Liver (tissue), 9 donors: ENCODE data around the gene ZMAT5. TPM values are rescaled to one million over a fixed set of nuclear protein-coding genes. Genes with fewer than 3 reads are reported as not detected.

Source experiments
- DNase-seq: peaks from one replicate; pipeline ENCODE4 v3.0.0-alpha.2; 2017; ENCODE audit warnings: low spot score
- H3K27ac ChIP-seq, 2 donors: one replicate each; pipeline ENCODE4 v1.7.0; 2013; ENCODE audit warnings: inconsistent platforms in 2 of 2, low read length in 2 of 2, control low read depth in 1 of 2, low read depth in 1 of 2, mild to moderate bottlenecking in 1 of 2
- H3K27me3 ChIP-seq, 4 donors: one replicate each; pipeline versions ENCODE4 v1.6.1 to v1.7.0; 2013; ENCODE audit warnings: low read length in 3 of 4, inconsistent platforms in 1 of 4, mild to moderate bottlenecking in 1 of 4, moderate library complexity in 1 of 4; ENCODE audit not compliant: control insufficient read depth in 4 of 4, insufficient read depth in 4 of 4
- H3K36me3 ChIP-seq, 4 donors: one replicate each; pipeline versions ENCODE4 v1.6.1 to v1.7.0; 2013; ENCODE audit warnings: low read length in 3 of 4, mild to moderate bottlenecking in 3 of 4, low read depth in 1 of 4, moderate library complexity in 1 of 4; ENCODE audit not compliant: control insufficient read depth in 4 of 4, insufficient read depth in 3 of 4
- H3K4me1 ChIP-seq, 4 donors: one replicate each; pipeline versions ENCODE4 v1.6.1 to v1.7.0; 2013; ENCODE audit warnings: low read length in 3 of 4, mild to moderate bottlenecking in 3 of 4, moderate library complexity in 1 of 4; ENCODE audit not compliant: control insufficient read depth in 4 of 4, insufficient read depth in 4 of 4
- H3K4me3 ChIP-seq, 3 donors: one replicate each; pipeline versions ENCODE4 v1.6.1 to v1.7.0; 2013; ENCODE audit warnings: low read length in 3 of 3, control low read depth in 1 of 3, low read depth in 1 of 3, mild to moderate bottlenecking in 1 of 3
- H3K9ac ChIP-seq, 2 donors: one replicate each; pipeline ENCODE4 v1.7.0; 2013; ENCODE audit warnings: low read length in 2 of 2, mild to moderate bottlenecking in 2 of 2, moderate library complexity in 2 of 2, control low read depth in 1 of 2, low read depth in 1 of 2
- H3K9me3 ChIP-seq, 4 donors: one replicate each; pipeline versions ENCODE4 v1.6.1 to v1.7.0; 2013; ENCODE audit warnings: low read length in 3 of 4; ENCODE audit not compliant: control insufficient read depth in 4 of 4
- EGR1 ChIP-seq, 2 donors: IDR thresholded peaks; 2 replicates each; pipeline ENCODE4 v1.6.1; 2016 to 2018; ENCODE audit warnings: antibody characterized with exemption in 2 of 2, low read depth in 2 of 2
- FOXA1 ChIP-seq: IDR thresholded peaks from 2 replicates; pipeline ENCODE4 v1.6.1; 2016; ENCODE audit warnings: antibody characterized with exemption
- FOXA2 ChIP-seq: IDR thresholded peaks from 2 replicates; pipeline ENCODE4 v1.6.1; 2016; ENCODE audit warnings: antibody characterized with exemption
- GABPA ChIP-seq, 2 donors: IDR thresholded peaks in 1 of 2; conservative IDR thresholded peaks in 1 of 2; 2 replicates each; pipeline ENCODE4 v1.6.1; 2016; ENCODE audit warnings: antibody characterized with exemption in 2 of 2, mild to moderate bottlenecking in 1 of 2, moderate library complexity in 1 of 2
- JUND ChIP-seq, 2 donors: IDR thresholded peaks; 2 replicates each; pipeline ENCODE4 v1.6.1; 2016; ENCODE audit warnings: antibody characterized with exemption in 2 of 2
- MAX ChIP-seq: IDR thresholded peaks from 2 replicates; pipeline ENCODE4 v1.6.1; 2016; ENCODE audit warnings: antibody characterized with exemption
- NR2F2 ChIP-seq: IDR thresholded peaks from 2 replicates; pipeline ENCODE4 v1.6.1; 2016; ENCODE audit warnings: antibody characterized with exemption
- REST ChIP-seq: IDR thresholded peaks from 2 replicates; pipeline ENCODE4 v1.6.1; 2016; ENCODE audit warnings: antibody characterized with exemption, mild to moderate bottlenecking
- RXRA ChIP-seq, 2 donors: IDR thresholded peaks; 2 replicates each; pipeline ENCODE4 v1.6.1; 2017 to 2018; ENCODE audit warnings: antibody characterized with exemption in 2 of 2, mild to moderate bottlenecking in 1 of 2
- SP1 ChIP-seq: IDR thresholded peaks from 2 replicates; pipeline ENCODE4 v1.6.1; 2018; ENCODE audit warnings: antibody characterized with exemption, mild to moderate bottlenecking
- TAF1 ChIP-seq: conservative IDR thresholded peaks from 2 replicates; pipeline ENCODE4 v1.6.1; 2016; ENCODE audit warnings: antibody characterized with exemption, mild to moderate bottlenecking
- YY1 ChIP-seq: IDR thresholded peaks from 2 replicates; pipeline ENCODE4 v1.6.1; 2016; ENCODE audit warnings: antibody characterized with exemption, mild to moderate bottlenecking
- WGBS: extraction: QIAGEN DNeasy Blood & Tissue Kit; methylation state at CpG from one replicate; pipeline ENCODE4 v1.1.7; 2013; 5-methylcytosine and 5-hydroxymethylcytosine counted together
- polyA plus RNA-seq, 2 donors: library from polyadenylated mRNA; stranded (reverse) in 1 of 2; unstranded in 1 of 2; fragments of 200-250 nt in 1 of 2; fragments of >200 nt in 1 of 2; fragmentation: Nextera tagmentation in 1 of 2; extraction: Ambion mirVana in 1 of 2; gene quantifications; one replicate each; pipeline versions ENCODE4 v1.2.1 to v1.2.3, GENCODE V29; 2013 to 2015
- total RNA-seq, 2 donors: library from RNA; depleted of rRNA; stranded (reverse); fragments of >200 nt; gene quantifications; one replicate each; pipeline ENCODE4 v1.2.3, GENCODE V29; 2014
- TF ChIP-seq, protein P1 (sequence below): IDR thresholded peaks from 2 replicates; pipeline ENCODE4 v1.6.1; 2016; ENCODE audit warnings: antibody characterized with exemption
- TF ChIP-seq, protein P2 (sequence below): fragments of 150-350 bp; IDR thresholded peaks from 2 replicates; pipeline ENCODE4 v1.5.1; 2017; ENCODE audit warnings: improper control_type of control experiment, low read depth, low read length; ENCODE audit not compliant: missing input control
- donor health status: healthy.
- donor health status: healthy.
- donor health status: healthy.
- donor health status: healthy.
- donor health status: healthy.

ZMAT5 gene
- total and polyA plus RNA-seq, 4 donors, result 9.2 to 18.8 (median 13.5) TPM

DNA sequence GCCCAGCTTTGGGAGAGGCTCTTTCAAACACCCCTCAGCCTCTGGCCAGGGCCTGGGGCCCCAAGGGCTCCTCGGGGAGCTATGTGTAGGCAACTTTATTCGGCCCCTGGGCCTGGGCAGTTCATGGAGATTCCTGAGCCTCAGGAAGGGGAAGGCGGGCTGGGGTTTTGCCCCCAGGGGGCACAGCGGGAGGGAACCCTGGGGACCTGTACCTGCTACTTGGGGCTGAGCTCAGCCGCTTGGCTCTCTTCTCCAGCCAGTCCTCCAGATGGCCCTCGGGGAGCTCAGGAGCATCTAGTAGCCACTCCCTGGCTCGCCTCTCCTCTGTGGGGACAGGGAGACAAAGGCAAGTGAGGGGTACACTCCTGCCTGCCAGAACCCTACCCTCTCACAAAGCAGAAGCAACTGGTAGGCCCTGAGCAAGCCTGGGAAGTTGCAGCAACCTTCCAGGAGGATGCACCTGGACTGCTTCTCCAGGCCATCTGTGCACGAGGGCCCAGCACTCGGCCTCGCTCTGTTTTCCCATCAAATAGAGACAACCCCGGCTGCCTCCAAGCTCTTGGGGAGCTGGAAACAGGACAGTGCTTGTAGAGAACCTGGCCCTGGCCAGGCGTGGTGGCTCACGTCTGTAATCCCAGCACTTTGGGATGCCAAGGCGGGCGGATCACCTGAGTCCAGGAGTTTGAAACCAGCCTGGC is 28.5 kb downstream of the ZMAT5 start (continued):
- TF ChIP-seq, protein P1, sequence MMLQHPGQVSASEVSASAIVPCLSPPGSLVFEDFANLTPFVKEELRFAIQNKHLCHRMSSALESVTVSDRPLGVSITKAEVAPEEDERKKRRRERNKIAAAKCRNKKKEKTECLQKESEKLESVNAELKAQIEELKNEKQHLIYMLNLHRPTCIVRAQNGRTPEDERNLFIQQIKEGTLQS, result no peak
- TF ChIP-seq RXRA (IDR thresholded peaks at IDR 0.05) (no peak), TAF1 (no peak), JUND (IDR thresholded peaks at IDR 0.05) (no peak), FOXA1 (no peak)
- TF ChIP-seq, protein P2, sequence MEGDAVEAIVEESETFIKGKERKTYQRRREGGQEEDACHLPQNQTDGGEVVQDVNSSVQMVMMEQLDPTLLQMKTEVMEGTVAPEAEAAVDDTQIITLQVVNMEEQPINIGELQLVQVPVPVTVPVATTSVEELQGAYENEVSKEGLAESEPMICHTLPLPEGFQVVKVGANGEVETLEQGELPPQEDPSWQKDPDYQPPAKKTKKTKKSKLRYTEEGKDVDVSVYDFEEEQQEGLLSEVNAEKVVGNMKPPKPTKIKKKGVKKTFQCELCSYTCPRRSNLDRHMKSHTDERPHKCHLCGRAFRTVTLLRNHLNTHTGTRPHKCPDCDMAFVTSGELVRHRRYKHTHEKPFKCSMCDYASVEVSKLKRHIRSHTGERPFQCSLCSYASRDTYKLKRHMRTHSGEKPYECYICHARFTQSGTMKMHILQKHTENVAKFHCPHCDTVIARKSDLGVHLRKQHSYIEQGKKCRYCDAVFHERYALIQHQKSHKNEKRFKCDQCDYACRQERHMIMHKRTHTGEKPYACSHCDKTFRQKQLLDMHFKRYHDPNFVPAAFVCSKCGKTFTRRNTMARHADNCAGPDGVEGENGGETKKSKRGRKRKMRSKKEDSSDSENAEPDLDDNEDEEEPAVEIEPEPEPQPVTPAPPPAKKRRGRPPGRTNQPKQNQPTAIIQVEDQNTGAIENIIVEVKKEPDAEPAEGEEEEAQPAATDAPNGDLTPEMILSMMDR, result no peak

DNA sequence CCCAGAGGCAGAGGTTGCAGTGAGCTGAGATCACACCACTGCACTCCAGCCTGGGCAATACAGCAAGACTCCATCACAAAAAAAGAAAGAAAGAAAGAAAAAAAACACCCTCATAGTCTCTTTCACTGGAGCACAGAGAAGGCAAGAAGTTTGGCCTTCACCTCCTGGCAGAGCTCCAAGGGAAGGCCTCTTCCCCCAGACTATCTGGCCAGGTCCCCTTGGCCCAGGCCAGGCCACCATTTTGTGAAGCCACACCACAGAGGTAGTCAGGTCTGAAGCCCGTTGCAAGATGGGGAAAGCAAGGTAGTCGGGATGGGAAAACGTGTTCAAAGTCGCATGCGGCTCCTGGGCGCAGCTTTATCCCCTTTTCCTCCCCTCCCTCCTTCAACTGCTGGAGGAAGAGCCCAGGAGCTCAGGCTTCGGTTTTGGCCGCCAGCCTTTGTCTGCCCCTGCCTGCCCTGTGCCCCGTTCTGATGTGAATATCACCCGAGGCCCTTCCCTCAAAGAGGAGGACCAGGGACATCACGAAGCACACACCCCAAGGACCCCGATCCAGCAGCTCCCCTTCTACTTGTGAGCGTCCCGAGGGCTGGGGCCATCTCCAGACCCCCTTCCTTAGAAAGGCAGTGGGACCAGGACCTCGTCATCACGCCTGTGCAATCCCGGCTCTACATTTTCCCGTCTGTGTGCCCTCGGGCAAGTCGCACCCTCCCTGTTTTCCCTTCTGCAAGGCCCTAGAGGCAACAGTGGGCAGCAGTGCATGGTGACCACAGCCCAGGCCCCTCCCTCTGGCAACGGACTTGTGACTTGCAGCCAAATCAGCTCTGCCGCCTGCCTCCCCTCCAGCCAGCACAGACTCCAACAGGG is 29.3 kb downstream of the ZMAT5 start:
- no peaks in the 10 kb centered on the region for H3K4me1 ChIP-seq
- no peak overlapping the region for H3K9ac ChIP-seq
- no peaks in the 10 kb centered on the region for H3K9me3 ChIP-seq
- no peaks in the 10 kb centered on the region for H3K27me3 ChIP-seq
- DNase-seq, result no peak
- WGBS, result 87% methylated on average over 22 of the region's 22 CpGs
- TF ChIP-seq GABPA (IDR thresholded peaks at IDR 0.05 in 1 of 2, conservative IDR thresholded peaks at IDR 0.05 in 1 of 2) (no peak), RXRA (IDR thresholded peaks at IDR 0.05) (no peak), NR2F2 (no peak), MAX (no peak), EGR1 (IDR thresholded peaks at IDR 0.05; ENCODE audit: low read depth in 2 of 2) (no peak), SP1 (no peak), TAF1 (no peak), YY1 (no peak), REST (no peak), FOXA2 (no peak)
- TF ChIP-seq, protein P1, result no peak
- no peak overlapping the region for H3K4me3 ChIP-seq
- H3K36me3 ChIP-seq, result peaks cover 2 to 35% (median 7%) of the 10 kb centered on the region in 4 donors
- no peak overlapping the region for H3K27ac ChIP-seq
